GM12872 (cell line): Measurements from ENCODE around the gene CALCA.
A peak's percentile ranks its signal among the peaks of the same experiment; 100 is the strongest.

ENCODE experiments used
- CTCF ChIP-seq: IDR thresholded peaks from 3 replicates; pipeline ENCODE4 v1.5.1; 2011; ENCODE audit warnings: low read depth, mild to moderate bottlenecking, low read length, moderate library complexity; ENCODE audit not compliant: insufficient read depth

The CALCA gene

GRCh38 chr11:14977101-14977880 lies 5.1 kb upstream of the CALCA start:
- no peak for TF ChIP-seq CTCF

- no peak for TF ChIP-seq CTCF
Observed at GRCh38 chr11:14975252-14975587, 3.1 kb upstream of the CALCA start.

- peak; percentile 80 for TF ChIP-seq CTCF
Observed at GRCh38 chr11:14974515-14975251, 2.5 kb upstream of the CALCA start.

GRCh38 chr11:14973621-14974514 lies 1.7 kb upstream of the CALCA start:
- no peak for TF ChIP-seq CTCF

GRCh38 chr11:14972581-14973495 lies 687 bp upstream of the CALCA start:
- TF ChIP-seq CTCF: no peak

- peak; percentile 78 for TF ChIP-seq CTCF
Observed at GRCh38 chr11:14969901-14970323, 2.2 kb downstream of the CALCA start.
